ENCODE measurements around the gene DHRS3.
"Not testable (repeated sequence)": the region's sequence is repeated elsewhere in the genome, so short reads cannot be mapped to it uniquely, and the experiment has no call there.

The DHRS3 gene

DNA sequence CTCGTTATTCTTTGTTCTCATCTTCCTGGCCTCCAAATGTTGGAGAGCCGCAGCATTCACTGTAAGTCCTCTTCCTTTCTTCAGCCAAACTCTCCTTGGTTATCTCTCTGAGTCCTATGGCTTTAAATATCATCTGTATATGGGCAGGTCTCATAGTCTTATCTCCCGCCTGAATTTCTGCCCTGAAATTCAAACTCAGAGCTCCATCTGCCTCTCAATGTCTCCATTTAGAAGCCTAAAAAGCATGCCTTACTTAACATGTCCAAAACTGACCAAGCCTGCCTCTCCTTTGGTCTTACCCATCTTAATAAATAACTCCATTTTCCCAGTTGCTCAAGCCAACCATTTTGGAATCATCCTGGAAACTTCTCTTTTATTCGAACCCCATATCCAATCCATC is 80.7 kb downstream of the DHRS3 start:
- DNase-seq = no peak

GRCh38 chr1:12536023-12536639 is 81.9 kb downstream of the DHRS3 start:
- no peak for DNase-seq

DNA sequence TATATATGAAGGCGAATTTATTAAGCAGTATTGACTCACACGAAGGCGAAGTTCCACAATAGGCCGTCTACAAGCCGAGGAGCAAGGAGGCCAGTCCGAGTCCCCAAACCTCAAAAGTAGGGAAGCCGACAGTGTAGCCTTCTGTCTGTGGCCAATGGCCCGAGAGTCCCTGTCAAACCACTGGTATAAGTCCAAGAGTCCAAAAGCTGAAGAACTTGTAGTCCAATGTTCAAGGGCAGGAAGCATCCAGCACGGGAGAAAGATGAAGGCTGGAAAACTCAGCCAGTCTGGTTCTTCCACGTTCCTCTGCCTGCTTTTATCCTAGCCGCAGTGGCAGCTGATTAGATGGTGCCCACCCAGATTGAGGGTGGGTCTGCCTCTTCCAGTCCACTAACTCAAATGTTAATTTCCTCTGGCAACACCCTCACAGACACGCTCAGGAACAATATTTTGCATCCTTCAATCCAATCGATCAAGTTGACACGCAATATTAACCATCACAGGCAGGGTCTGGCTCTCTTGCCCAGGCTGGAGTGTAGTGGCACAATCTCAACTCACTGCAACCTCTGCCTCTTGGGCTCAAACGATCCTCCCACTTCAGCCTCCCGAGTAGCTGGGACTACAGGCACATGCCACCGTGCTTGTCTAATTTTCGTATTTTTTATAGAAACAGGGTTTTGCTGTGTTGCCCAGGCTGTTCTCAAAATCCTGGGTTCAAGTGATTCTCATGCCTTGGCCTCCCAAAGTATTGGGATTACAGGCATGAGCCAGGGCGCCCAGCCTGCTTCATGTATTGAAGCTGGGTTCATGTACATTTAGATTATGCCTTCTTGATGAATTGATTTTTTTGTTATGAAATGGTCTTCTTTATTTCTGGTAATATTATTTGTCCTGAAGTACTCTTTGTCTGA is 85.3 kb downstream of the DHRS3 start:
- DNase-seq = no peak

DNA sequence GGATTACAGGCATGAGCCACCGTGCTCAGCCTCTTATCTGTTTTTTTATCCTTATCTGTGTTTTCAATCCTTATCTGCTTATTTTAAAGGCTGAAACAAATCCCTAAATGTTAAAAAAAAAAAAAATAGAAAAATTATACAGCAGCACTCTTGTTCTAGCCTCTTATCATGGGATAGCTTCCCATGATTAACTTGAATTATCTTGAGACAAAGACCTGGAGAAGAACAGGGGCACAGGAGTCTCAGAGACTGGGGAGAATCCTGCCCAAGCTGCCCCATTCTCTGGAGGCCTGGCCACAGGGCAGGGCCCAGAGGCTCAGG is 86.9 kb downstream of the DHRS3 start:
- no peak for DNase-seq

- DNase-seq = no peak
These were observed 87.4 kb downstream of the DHRS3 start for GRCh38 chr1:12530462-12531178.

- no peak for DNase-seq
These were observed 88.3 kb downstream of the DHRS3 start for GRCh38 chr1:12529640-12530174.

GRCh38 chr1:12528021-12528852 is 89.8 kb downstream of the DHRS3 start:
- no peak for DNase-seq

GRCh38 chr1:12527564-12527963 is 90.4 kb downstream of the DHRS3 start:
- no peak for DNase-seq

DNA sequence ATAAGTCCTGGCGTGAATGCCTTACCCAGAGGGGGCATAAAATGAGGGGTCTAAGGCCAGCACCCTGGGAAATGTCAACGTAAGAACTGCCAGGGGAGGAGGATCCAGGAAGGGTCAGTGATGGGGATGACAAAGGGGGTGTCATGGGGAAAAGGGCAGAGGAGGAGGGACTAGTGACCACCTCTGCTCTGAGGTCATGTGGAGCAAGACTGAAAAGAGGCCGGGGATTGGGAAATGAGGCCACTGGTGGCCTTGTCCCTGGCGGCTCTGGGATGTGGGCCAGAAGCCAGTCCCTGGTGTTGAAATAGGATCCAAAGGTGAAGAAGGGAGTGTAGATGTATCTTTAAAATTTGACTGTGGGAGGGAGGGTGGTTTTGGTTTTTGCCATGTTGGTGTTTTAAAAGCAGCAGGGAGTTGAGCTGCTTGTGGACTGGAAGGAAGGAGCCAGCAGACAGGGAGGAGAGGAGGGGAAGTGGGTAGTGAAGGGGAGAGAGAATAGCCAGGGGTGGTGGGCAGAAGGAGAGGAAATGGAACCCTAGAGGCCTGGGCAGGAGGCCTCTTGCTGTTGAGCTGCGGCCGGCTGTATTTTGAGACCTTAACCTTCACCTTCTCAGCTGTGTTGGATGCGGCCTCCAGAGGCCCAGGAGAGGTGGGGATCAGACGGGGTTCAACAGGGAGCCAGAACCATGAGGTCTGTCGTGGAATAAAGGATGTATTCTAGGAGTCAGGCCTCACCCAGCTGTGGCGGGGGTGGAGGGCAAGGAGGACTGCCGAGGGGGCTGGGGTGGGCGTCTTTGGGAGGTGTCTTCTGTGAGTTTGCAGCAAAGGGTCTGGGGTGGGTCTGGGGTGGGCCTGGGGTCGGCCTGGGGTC is 92.5 kb downstream of the DHRS3 start:
- no peak for DNase-seq

- no peak for DNase-seq
These were observed 93.7 kb downstream of the DHRS3 start for GRCh38 chr1:12524266-12524665.

- DNase-seq = not testable (repeated sequence)
These were observed 95.2 kb downstream of the DHRS3 start for GRCh38 chr1:12522780-12523179.

DNA sequence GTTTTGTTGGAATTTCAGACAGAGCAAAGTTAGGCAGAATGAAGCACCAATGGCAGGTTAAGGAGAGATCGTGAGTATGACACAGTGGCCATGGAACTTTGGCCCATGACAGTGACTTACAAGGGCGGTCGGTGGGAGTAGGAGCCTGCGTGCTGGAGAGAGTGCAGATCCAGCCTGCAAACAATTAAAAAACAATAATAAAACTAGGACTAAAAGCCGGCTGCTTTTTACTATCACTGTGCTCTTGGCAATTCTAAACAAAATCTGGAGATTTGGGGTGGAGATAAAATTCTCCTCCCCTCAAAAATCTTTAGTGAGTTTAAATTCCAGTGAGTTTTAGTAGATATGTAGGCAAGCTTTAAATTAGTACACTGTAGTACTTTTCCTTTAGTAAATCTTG is 96.9 kb downstream of the DHRS3 start:
- no peak for DNase-seq

GRCh38 chr1:12519693-12520364 is 98.2 kb downstream of the DHRS3 start:
- DNase-seq = no peak

GRCh38 chr1:12518931-12519692 is 98.9 kb downstream of the DHRS3 start:
- no peak for DNase-seq
